Measurements from ENCODE around the gene BICRAL.

DNA sequence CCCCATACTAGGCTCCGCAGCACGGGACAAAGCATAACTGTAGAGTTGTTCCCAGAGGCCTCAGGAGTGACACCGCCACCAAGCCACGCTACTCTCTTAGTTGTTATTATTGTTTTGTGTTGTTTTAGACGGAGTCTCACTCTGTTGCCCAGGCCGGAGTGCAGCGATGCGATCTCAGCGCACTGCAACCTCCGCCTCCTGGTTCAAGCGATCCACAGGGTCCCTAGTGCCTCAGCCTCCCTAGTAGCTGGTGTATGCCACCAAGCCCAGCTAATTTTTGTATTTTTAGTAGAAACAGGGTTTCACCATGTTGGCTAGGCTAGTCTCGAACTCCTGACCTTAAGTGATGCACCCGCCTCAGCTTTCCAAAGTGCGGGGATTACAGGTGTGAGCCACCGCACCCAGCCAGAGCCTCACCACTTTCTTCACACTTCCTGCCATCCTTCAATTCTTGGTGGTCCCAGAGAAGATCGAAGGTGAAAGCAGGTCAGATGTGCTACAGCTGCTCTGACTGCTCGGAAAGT lies 109.4 kb downstream of the BICRAL start:
- TF ChIP-seq, protein P1, sequence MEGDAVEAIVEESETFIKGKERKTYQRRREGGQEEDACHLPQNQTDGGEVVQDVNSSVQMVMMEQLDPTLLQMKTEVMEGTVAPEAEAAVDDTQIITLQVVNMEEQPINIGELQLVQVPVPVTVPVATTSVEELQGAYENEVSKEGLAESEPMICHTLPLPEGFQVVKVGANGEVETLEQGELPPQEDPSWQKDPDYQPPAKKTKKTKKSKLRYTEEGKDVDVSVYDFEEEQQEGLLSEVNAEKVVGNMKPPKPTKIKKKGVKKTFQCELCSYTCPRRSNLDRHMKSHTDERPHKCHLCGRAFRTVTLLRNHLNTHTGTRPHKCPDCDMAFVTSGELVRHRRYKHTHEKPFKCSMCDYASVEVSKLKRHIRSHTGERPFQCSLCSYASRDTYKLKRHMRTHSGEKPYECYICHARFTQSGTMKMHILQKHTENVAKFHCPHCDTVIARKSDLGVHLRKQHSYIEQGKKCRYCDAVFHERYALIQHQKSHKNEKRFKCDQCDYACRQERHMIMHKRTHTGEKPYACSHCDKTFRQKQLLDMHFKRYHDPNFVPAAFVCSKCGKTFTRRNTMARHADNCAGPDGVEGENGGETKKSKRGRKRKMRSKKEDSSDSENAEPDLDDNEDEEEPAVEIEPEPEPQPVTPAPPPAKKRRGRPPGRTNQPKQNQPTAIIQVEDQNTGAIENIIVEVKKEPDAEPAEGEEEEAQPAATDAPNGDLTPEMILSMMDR (conservative IDR thresholded peaks at IDR 0.05): no peak
- no peak for TF ChIP-seq ZFX (IDR thresholded peaks at IDR 0.05)
